Fibroblast of lung (primary cell): ENCODE measurements around the gene ZNF697. TPM values are rescaled to one million over a fixed set of nuclear protein-coding genes. Genes with fewer than 3 reads are reported as not detected.

Experiments
- DNase-seq, 2 donors: peaks; one replicate each; pipeline versions ENCODE4 v3.0.0 to v3.0.0-alpha.2; 2010; ENCODE audit warnings: low read depth in 2 of 2
- H2AFZ ChIP-seq: 2 replicates; pipeline ENCODE4 v1.5.1; 2012; ENCODE audit warnings: low read length, control low read depth, inconsistent platforms
- H3K27ac ChIP-seq: 2 replicates; pipeline ENCODE4 v1.5.1; 2011; ENCODE audit warnings: low read length, control low read depth; ENCODE audit not compliant: insufficient read depth
- H3K27me3 ChIP-seq: 2 replicates; pipeline ENCODE4 v1.5.1; 2011; ENCODE audit warnings: mild to moderate bottlenecking, low read length; ENCODE audit not compliant: control insufficient read depth, insufficient read depth
- H3K36me3 ChIP-seq: 2 replicates; pipeline ENCODE4 v1.5.1; 2011; ENCODE audit warnings: low read length; ENCODE audit not compliant: control insufficient read depth, insufficient read depth
- H3K4me1 ChIP-seq: 2 replicates; pipeline ENCODE4 v1.5.1; 2011; ENCODE audit warnings: low read length; ENCODE audit not compliant: control insufficient read depth, insufficient read depth; ENCODE audit errors: extremely low read depth
- H3K4me2 ChIP-seq: 2 replicates; pipeline ENCODE4 v1.5.1; 2011; ENCODE audit warnings: low read length, control low read depth; ENCODE audit not compliant: insufficient read depth; ENCODE audit errors: extremely low read depth
- H3K4me3 ChIP-seq, 4 experiments: fragments of 200-600 bp in 1 of 4; sonication (generic) in 1 of 4; replicated peaks in 1 of 4; 2 replicates each; pipeline ENCODE4 v1.5.1; 2011 to 2016; ENCODE audit warnings: low read length in 4 of 4, low read depth in 3 of 4, mild to moderate bottlenecking in 3 of 4, control low read depth in 2 of 4, inconsistent platforms in 1 of 4, mixed read lengths in 1 of 4; ENCODE audit not compliant: insufficient read depth in 1 of 4; ENCODE audit errors: control extremely low read depth in 1 of 4
- H3K79me2 ChIP-seq: 2 replicates; pipeline ENCODE4 v1.5.1; 2012; ENCODE audit warnings: mild to moderate bottlenecking, low read length, inconsistent platforms; ENCODE audit not compliant: control insufficient read depth, insufficient read depth
- H3K9ac ChIP-seq: 2 replicates; pipeline ENCODE4 v1.5.1; 2011; ENCODE audit warnings: mild to moderate bottlenecking, low read length, control low read depth; ENCODE audit not compliant: insufficient read depth
- H3K9me3 ChIP-seq: 2 replicates; pipeline ENCODE4 v1.5.1; 2012; ENCODE audit warnings: low read depth, low read length; ENCODE audit not compliant: control insufficient read depth, insufficient read depth
- H4K20me1 ChIP-seq: 2 replicates; pipeline ENCODE4 v1.5.1; 2011; ENCODE audit warnings: low read length; ENCODE audit not compliant: control insufficient read depth, insufficient read depth; ENCODE audit errors: extremely low read depth
- EZH2 ChIP-seq: IDR thresholded peaks from 2 replicates; pipeline ENCODE4 v1.5.1; 2012; ENCODE audit warnings: low read length, control low read depth, mild to moderate bottlenecking; ENCODE audit errors: missing control alignments
- polyA plus RNA-seq, 2 donors: library from polyadenylated mRNA; depleted of rRNA in 1 of 2; stranded (reverse) in 1 of 2; unstranded in 1 of 2; fragments of >200 nt; gene quantifications; 2 replicates each; pipeline ENCODE4 v1.2.1, GENCODE V29; 2011 to 2012; ENCODE audit warnings: missing spikeins in 1 of 2
- total RNA-seq: library from RNA; depleted of rRNA; stranded (reverse); fragments of >200 nt; gene quantifications from 2 replicates; pipeline ENCODE4 v1.2.1, GENCODE V29; 2014
- TF ChIP-seq, protein P1 (sequence below), 2 donors: IDR thresholded peaks in 1 of 2; conservative IDR thresholded peaks in 1 of 2; 1 replicate in 1 of 2; 2 replicates in 1 of 2; pipeline ENCODE4 v1.5.1; 2011 to 2012; ENCODE audit warnings: low read length in 2 of 2, control low read depth in 1 of 2, inconsistent platforms in 1 of 2, low read depth in 1 of 2, mild to moderate bottlenecking in 1 of 2

ZNF697 gene
- total and polyA plus RNA-seq, 2 donors (not counting 1 experiment from before 2014, with no cell fraction given), result 9.6 to 23.0 TPM

DNA sequence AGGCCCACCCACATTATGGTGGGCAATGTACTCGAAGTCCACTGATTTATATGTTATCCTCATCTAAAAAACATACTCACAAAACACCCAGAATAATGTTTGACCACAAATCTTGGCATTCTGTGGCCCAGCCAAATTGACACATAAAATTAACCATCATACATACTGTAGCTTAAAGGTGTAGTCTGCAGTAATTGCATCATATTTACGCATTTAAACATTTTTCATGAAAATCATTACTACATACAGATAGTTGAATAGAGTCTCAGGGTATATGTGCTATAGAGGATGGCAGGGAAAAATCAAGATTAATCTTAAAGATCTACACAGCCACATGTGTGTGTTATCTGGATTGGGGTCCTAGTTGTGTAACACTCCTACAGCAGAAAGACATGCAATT lies 14.5 kb downstream of the ZNF697 start:
- no peaks in the 10 kb centered on the region for H3K36me3 ChIP-seq
- H3K4me2 ChIP-seq, result no peak overlapping the region
- H3K27me3 ChIP-seq, result no peaks in the 10 kb centered on the region
- no peaks in the 10 kb centered on the region for H3K9me3 ChIP-seq
- DNase-seq, result no peak
- peaks cover 78% of the 10 kb centered on the region for H3K79me2 ChIP-seq
- TF ChIP-seq, protein P1, sequence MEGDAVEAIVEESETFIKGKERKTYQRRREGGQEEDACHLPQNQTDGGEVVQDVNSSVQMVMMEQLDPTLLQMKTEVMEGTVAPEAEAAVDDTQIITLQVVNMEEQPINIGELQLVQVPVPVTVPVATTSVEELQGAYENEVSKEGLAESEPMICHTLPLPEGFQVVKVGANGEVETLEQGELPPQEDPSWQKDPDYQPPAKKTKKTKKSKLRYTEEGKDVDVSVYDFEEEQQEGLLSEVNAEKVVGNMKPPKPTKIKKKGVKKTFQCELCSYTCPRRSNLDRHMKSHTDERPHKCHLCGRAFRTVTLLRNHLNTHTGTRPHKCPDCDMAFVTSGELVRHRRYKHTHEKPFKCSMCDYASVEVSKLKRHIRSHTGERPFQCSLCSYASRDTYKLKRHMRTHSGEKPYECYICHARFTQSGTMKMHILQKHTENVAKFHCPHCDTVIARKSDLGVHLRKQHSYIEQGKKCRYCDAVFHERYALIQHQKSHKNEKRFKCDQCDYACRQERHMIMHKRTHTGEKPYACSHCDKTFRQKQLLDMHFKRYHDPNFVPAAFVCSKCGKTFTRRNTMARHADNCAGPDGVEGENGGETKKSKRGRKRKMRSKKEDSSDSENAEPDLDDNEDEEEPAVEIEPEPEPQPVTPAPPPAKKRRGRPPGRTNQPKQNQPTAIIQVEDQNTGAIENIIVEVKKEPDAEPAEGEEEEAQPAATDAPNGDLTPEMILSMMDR (conservative IDR thresholded peaks at IDR 0.05 in 1 of 2, IDR thresholded peaks at IDR 0.05 in 1 of 2; ENCODE audit: low read depth in 1 of 2, low read length in 2 of 2), result no peak
- no peak for TF ChIP-seq EZH2
- no peaks in the 10 kb centered on the region for H4K20me1 ChIP-seq
- no peak overlapping the region for H3K9ac ChIP-seq
- no peak overlapping the region for H3K4me3 ChIP-seq
- H3K27ac ChIP-seq, result no peak overlapping the region
- peaks cover 48% of the 10 kb centered on the region for H3K4me1 ChIP-seq
- H2AFZ ChIP-seq, result no peak overlapping the region

DNA sequence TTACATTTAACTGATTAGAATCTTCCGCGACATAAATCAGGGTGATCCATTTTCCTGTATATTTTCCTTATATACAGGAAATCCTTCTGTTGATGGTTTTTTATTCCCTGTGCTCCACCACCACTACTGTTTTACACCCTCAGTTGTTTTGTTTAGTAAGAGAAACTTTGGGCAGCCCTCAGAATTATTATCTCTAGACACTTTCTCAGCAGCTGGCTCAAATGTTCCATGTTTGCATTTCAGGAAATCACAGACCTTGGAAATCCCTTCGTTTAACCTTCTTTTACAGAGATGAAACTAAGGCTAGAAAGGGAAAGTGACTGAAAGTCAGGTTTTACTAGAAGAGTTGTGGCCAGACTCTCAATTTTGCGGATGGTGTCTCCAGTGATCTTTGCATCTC lies 15.2 kb downstream of the ZNF697 start:
- Histone ChIP-seq H3K4me1 (peaks cover 43% of the 10 kb centered on the region), H3K4me3 (no peak overlapping the region), H3K9me3 (no peaks in the 10 kb centered on the region), H2AFZ (no peak overlapping the region), H3K4me2 (no peak overlapping the region), H3K27ac (no peak overlapping the region), H4K20me1 (no peaks in the 10 kb centered on the region), H3K9ac (no peak overlapping the region), H3K27me3 (no peaks in the 10 kb centered on the region), H3K36me3 (no peaks in the 10 kb centered on the region), H3K79me2 (peaks cover 77% of the 10 kb centered on the region)
- TF ChIP-seq EZH2, result no peak
- TF ChIP-seq, protein P1 (conservative IDR thresholded peaks at IDR 0.05 in 1 of 2, IDR thresholded peaks at IDR 0.05 in 1 of 2; ENCODE audit: low read depth in 1 of 2, low read length in 2 of 2), result no peak
- no peak for DNase-seq

DNA sequence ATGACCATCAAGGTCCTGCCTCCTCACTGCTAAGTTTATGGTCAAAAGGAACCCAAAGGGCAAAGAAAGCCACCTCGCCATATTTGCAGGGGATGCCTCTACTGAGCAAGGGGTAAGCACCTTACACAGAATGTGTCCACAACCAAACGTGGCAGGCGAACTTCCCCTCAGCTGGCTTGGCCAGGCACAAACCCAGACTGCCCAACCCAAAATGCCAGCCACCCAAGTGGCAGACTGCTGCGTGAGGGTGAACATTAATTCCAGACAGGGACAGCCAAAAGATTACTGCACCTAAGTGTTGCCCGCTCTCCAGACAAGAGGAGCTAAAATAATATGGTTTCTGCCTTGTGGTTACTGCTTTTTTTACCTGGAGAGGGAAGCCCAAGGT lies 16.0 kb downstream of the ZNF697 start:
- Histone ChIP-seq H3K4me3 (peak overlapping the region in 1 of 4 experiments; percentile 37), H3K9ac (no peak overlapping the region), H3K9me3 (no peaks in the 10 kb centered on the region), H2AFZ (no peak overlapping the region), H3K79me2 (peaks cover 80% of the 10 kb centered on the region), H3K27ac (peak overlapping the region; percentile 62), H3K4me1 (peaks cover 46% of the 10 kb centered on the region), H3K27me3 (no peaks in the 10 kb centered on the region), H4K20me1 (no peaks in the 10 kb centered on the region), H3K36me3 (no peaks in the 10 kb centered on the region), H3K4me2 (peak overlapping the region; percentile 90)
- DNase-seq, result no peak
- TF ChIP-seq, protein P1 (conservative IDR thresholded peaks at IDR 0.05 in 1 of 2, IDR thresholded peaks at IDR 0.05 in 1 of 2; ENCODE audit: low read depth in 1 of 2, low read length in 2 of 2), result no peak
- no peak for TF ChIP-seq EZH2
